HL-60 (cell line): Measurements from ENCODE around the gene DRC3.
"Not testable (repeated sequence)": the region's sequence is repeated elsewhere in the genome, so short reads cannot be mapped to it uniquely, and the experiment has no call there.

ENCODE experiments used
- DNase-seq, 2 experiments: peaks; one replicate each; pipeline ENCODE4 v3.0.0-alpha.2; 2010 to 2020; ENCODE audit warnings: low read depth in 1 of 2, low spot score in 1 of 2
- H3K27ac ChIP-seq: fragments of 250-450 bp; sonication (Bioruptor Pico); replicated peaks from 2 replicates; pipeline ENCODE4 v1.5.1; 2020; ENCODE audit warnings: mild to moderate bottlenecking, moderate library complexity
- H3K27me3 ChIP-seq: fragments of 250-450 bp; sonication (Bioruptor Pico); 2 replicates; pipeline ENCODE4 v1.5.1; 2021; ENCODE audit warnings: mild to moderate bottlenecking, moderate library complexity; ENCODE audit not compliant: insufficient read depth, poor library complexity, severe bottlenecking
- H3K4me3 ChIP-seq: replicated peaks from 2 replicates; pipeline ENCODE4 v1.5.1; 2011; ENCODE audit warnings: mild to moderate bottlenecking, control low read depth, low read length; ENCODE audit not compliant: insufficient read depth
- GABPA ChIP-seq: IDR thresholded peaks from 2 replicates; pipeline ENCODE4 v1.6.1; 2012; ENCODE audit warnings: low read depth
- POLR2AphosphoS5 ChIP-seq: IDR thresholded peaks from 2 replicates; pipeline ENCODE4 v1.6.1; 2012; ENCODE audit warnings: low read depth
- REST ChIP-seq: IDR thresholded peaks from 2 replicates; pipeline ENCODE4 v1.6.1; 2012; ENCODE audit warnings: low read depth; ENCODE audit not compliant: insufficient replicate concordance
- SPI1 ChIP-seq: IDR thresholded peaks from 2 replicates; pipeline ENCODE4 v1.6.1; 2012; ENCODE audit warnings: low read depth, mild to moderate bottlenecking, borderline replicate concordance
- TF ChIP-seq, protein P1 (sequence below): IDR thresholded peaks from one replicate; pipeline ENCODE4 v1.5.1; 2011; ENCODE audit warnings: low read length, control low read depth, inconsistent platforms; ENCODE audit not compliant: insufficient read depth

Gene DRC3

GRCh38 chr17:17954079-17954478 lies 18.6 kb upstream of the DRC3 start:
- TF ChIP-seq SPI1 = no peak
- TF ChIP-seq REST = no peak
- TF ChIP-seq POLR2AphosphoS5 = no peak
- TF ChIP-seq, protein P1, sequence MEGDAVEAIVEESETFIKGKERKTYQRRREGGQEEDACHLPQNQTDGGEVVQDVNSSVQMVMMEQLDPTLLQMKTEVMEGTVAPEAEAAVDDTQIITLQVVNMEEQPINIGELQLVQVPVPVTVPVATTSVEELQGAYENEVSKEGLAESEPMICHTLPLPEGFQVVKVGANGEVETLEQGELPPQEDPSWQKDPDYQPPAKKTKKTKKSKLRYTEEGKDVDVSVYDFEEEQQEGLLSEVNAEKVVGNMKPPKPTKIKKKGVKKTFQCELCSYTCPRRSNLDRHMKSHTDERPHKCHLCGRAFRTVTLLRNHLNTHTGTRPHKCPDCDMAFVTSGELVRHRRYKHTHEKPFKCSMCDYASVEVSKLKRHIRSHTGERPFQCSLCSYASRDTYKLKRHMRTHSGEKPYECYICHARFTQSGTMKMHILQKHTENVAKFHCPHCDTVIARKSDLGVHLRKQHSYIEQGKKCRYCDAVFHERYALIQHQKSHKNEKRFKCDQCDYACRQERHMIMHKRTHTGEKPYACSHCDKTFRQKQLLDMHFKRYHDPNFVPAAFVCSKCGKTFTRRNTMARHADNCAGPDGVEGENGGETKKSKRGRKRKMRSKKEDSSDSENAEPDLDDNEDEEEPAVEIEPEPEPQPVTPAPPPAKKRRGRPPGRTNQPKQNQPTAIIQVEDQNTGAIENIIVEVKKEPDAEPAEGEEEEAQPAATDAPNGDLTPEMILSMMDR = no peak
- no peak for TF ChIP-seq GABPA
- no peak overlapping the region for H3K27ac ChIP-seq
- no peak for DNase-seq
- H3K27me3 ChIP-seq = no peaks in the 10 kb centered on the region
- H3K4me3 ChIP-seq = no peak overlapping the region

GRCh38 chr17:17955790-17956341 lies 16.8 kb upstream of the DRC3 start:
- H3K4me3 ChIP-seq, H3K27ac ChIP-seq, H3K27me3 ChIP-seq, DNase-seq: not testable (repeated sequence)

GRCh38 chr17:17957584-17957916 lies 15.1 kb upstream of the DRC3 start:
- no peak overlapping the region for H3K4me3 ChIP-seq
- DNase-seq = no peak
- H3K27ac ChIP-seq = no peak overlapping the region

GRCh38 chr17:17958982-17959381 lies 13.7 kb upstream of the DRC3 start:
- Histone ChIP-seq H3K27ac (no peak overlapping the region), H3K27me3 (no peaks in the 10 kb centered on the region), H3K4me3 (no peak overlapping the region)
- TF ChIP-seq GABPA (no peak), POLR2AphosphoS5 (no peak), REST (no peak), SPI1 (no peak)
- TF ChIP-seq, protein P1 = no peak
- DNase-seq = no peak

More at GRCh38 chr17:17957584-17957916, 15.1 kb upstream of the DRC3 start:
- no peak for TF ChIP-seq REST
- TF ChIP-seq POLR2AphosphoS5 = no peak
- no peaks in the 10 kb centered on the region for H3K27me3 ChIP-seq
